WTC11 (cell line): ENCODE data around the gene LBH. TPM values are rescaled to one million over a fixed set of nuclear protein-coding genes. Genes with fewer than 3 reads are reported as not detected.

ENCODE experiments used
- ATAC-seq: fragments of 200-7000 bp; cut with Tn5 transposase; 2 replicates; pipeline ENCODE4 v1.10.0; 2021; ENCODE audit warnings: mild to moderate bottlenecking, moderate library complexity
- CTCF ChIA-PET: fragments of 300-600 bp; sonication (Branson Sonifier 250); formaldehyde crosslinking; loops from one replicate; lab custom pipeline; 2021; ENCODE audit warnings: antibody characterized with exemption; lab: Charles Lee
- POLR2A ChIA-PET: fragments of 350-600 bp; sonication (Branson Sonifier 250); formaldehyde crosslinking; loops from one replicate; lab custom pipeline; 2021; ENCODE audit warnings: antibody characterized with exemption; lab: Charles Lee
- DNase-seq: peaks from one replicate; pipeline ENCODE4 v3.0.0; 2021; ENCODE audit warnings: low spot score
- H3K27ac Mint-ChIP-seq: 2 replicates; pipeline ENCODE4 v1.8.0; 2021; ENCODE audit warnings: mixed read lengths
- H3K27me3 Mint-ChIP-seq: 2 replicates; pipeline ENCODE4 v1.8.0; 2021; ENCODE audit warnings: low read depth, mild to moderate bottlenecking, moderate library complexity, mixed read lengths
- H3K36me3 Mint-ChIP-seq: 2 replicates; pipeline ENCODE4 v1.8.0; 2021; ENCODE audit warnings: mixed read lengths
- H3K4me1 Mint-ChIP-seq: 2 replicates; pipeline ENCODE4 v1.8.0; 2022; ENCODE audit warnings: mixed read lengths
- H3K4me3 Mint-ChIP-seq: 2 replicates; pipeline ENCODE4 v1.8.0; 2021; ENCODE audit warnings: mild to moderate bottlenecking, moderate library complexity, mixed read lengths
- H3K9me3 Mint-ChIP-seq: 2 replicates; pipeline ENCODE4 v1.8.0; 2021; ENCODE audit warnings: mixed read lengths
- AR ChIP-seq: fragments of 250-450 bp; sonication (Bioruptor Pico); IDR thresholded peaks from 2 replicates; pipeline ENCODE4 v1.9.0; 2021; ENCODE audit warnings: mild to moderate bottlenecking
- ATF6 ChIP-seq: sonication (generic); formaldehyde crosslinking; IDR thresholded peaks from 2 replicates; pipeline ENCODE4 v1.8.1; 2023; ENCODE audit warnings: mild to moderate bottlenecking, missing genetic modification reagents
- CREB1 ChIP-seq: sonication (generic); formaldehyde crosslinking; IDR thresholded peaks from 2 replicates; pipeline ENCODE4 v1.8.0; 2023; ENCODE audit warnings: mild to moderate bottlenecking, missing genetic modification reagents
- E2F1 ChIP-seq: sonication (generic); formaldehyde crosslinking; IDR thresholded peaks from 2 replicates; pipeline ENCODE4 v1.8.0; 2022; ENCODE audit warnings: mild to moderate bottlenecking, missing genetic modification reagents
- E2F5 ChIP-seq: sonication (generic); formaldehyde crosslinking; IDR thresholded peaks from 2 replicates; pipeline ENCODE4 v1.8.1; 2022; ENCODE audit warnings: mild to moderate bottlenecking, moderate library complexity, missing genetic modification reagents
- ETV6 ChIP-seq: sonication (generic); formaldehyde crosslinking; IDR thresholded peaks from 2 replicates; pipeline ENCODE4 v1.8.1; 2022; ENCODE audit warnings: mild to moderate bottlenecking, missing genetic modification reagents
- FOXP4 ChIP-seq: sonication (generic); formaldehyde crosslinking; IDR thresholded peaks from 2 replicates; pipeline ENCODE4 v1.8.0; 2022; ENCODE audit warnings: mild to moderate bottlenecking, missing genetic modification reagents
- KAT7 ChIP-seq: sonication (generic); formaldehyde crosslinking; IDR thresholded peaks from 2 replicates; pipeline ENCODE4 v1.8.1; 2023; ENCODE audit warnings: missing genetic modification reagents, mild to moderate bottlenecking, borderline replicate concordance
- MXD4 ChIP-seq: fragments of 250-450 bp; sonication (Bioruptor Pico); IDR thresholded peaks from 2 replicates; pipeline ENCODE4 v1.8.0; 2021; ENCODE audit warnings: mild to moderate bottlenecking, moderate library complexity, borderline replicate concordance
- NFE2L1 ChIP-seq: sonication (generic); formaldehyde crosslinking; IDR thresholded peaks from 2 replicates; pipeline ENCODE4 v1.8.1; 2023; ENCODE audit warnings: missing genetic modification reagents
- NR3C1 ChIP-seq: sonication (generic); formaldehyde crosslinking; conservative IDR thresholded peaks from 2 replicates; pipeline ENCODE4 v1.8.1; 2023; ENCODE audit warnings: low read depth, mild to moderate bottlenecking, missing genetic modification reagents
- PREB ChIP-seq: sonication (generic); formaldehyde crosslinking; IDR thresholded peaks from 2 replicates; pipeline ENCODE4 v1.8.1; 2022; ENCODE audit warnings: mild to moderate bottlenecking, missing genetic modification reagents, moderate library complexity, borderline replicate concordance
- SMAD3 ChIP-seq: sonication (generic); formaldehyde crosslinking; IDR thresholded peaks from 2 replicates; pipeline ENCODE4 v1.8.0; 2022; ENCODE audit warnings: missing genetic modification reagents, mild to moderate bottlenecking, borderline replicate concordance
- SP1 ChIP-seq: sonication (generic); formaldehyde crosslinking; conservative IDR thresholded peaks from 2 replicates; pipeline ENCODE4 v1.8.1; 2022; ENCODE audit warnings: missing genetic modification reagents
- ZMAT4 ChIP-seq: fragments of 250-450 bp; sonication (Bioruptor Pico); IDR thresholded peaks from 2 replicates; pipeline ENCODE4 v1.9.0; 2021; ENCODE audit warnings: mild to moderate bottlenecking
- ZNF121 ChIP-seq: sonication (generic); formaldehyde crosslinking; IDR thresholded peaks from 2 replicates; pipeline ENCODE4 v1.8.0; 2023; ENCODE audit warnings: missing genetic modification reagents
- ZNF423 ChIP-seq: fragments of 250-450 bp; sonication (Bioruptor Pico); IDR thresholded peaks from 2 replicates; pipeline ENCODE4 v2.1.2; 2022; ENCODE audit warnings: mild to moderate bottlenecking, moderate library complexity
- ZNF532 ChIP-seq: fragments of 250-450 bp; sonication (Bioruptor Pico); IDR thresholded peaks from 2 replicates; pipeline ENCODE4 v1.9.0; 2021; ENCODE audit warnings: mild to moderate bottlenecking, borderline replicate concordance
- total RNA-seq: library from RNA; stranded (reverse); gene quantifications from 3 replicates; pipeline ENCODE4 v1.2.3, GENCODE V29; 2021

Gene LBH
- total RNA-seq, 1 experiment from 2014 or later: 47.3 TPM

- Mint-ChIP-seq H3K9me3 (peaks cover 7% of the 10 kb centered on the region; the same call in 1 of the 2 replicates), H3K27me3 (peaks cover 18% of the 10 kb centered on the region), H3K4me1 (peaks cover 39% of the 10 kb centered on the region), H3K36me3 (no peaks in the 10 kb centered on the region), H3K27ac (no peak overlapping the region), H3K4me3 (peak overlapping the region; percentile 22; the same call in 1 of the 2 replicates)
- TF ChIP-seq NFE2L1 (CRISPR knock-in tag) (no peak), AR (CRISPR knock-in tag) (no peak), KAT7 (CRISPR knock-in tag) (no peak), PREB (no peak)
- ATAC-seq (no peak; the same call in 1 of the 2 replicates), DNase-seq (no peak)
- ChIA-PET POLR2A (interaction anchor here (2.0 kb wide), 1 partner anchor 10 kb away, joined by 4 read pairs; no protein-coding TSS in a partner anchor), CTCF (interaction anchor here (0.8 to 1.9 kb wide), 7 partner anchors 10 to 411 kb away, joined by 3 to 6 read pairs (median 4); no protein-coding TSS in a partner anchor)
Measured at GRCh38 chr2:30300456-30301221, 69.3 kb downstream of the LBH start.

- peak; percentile 26 for DNase-seq
- ATAC-seq: peak; percentile 81
- H3K4me3 Mint-ChIP-seq: no peak overlapping the region
- peaks cover 18% of the 10 kb centered on the region for H3K27me3 Mint-ChIP-seq
- H3K27ac Mint-ChIP-seq: peak overlapping the region; percentile 49; the same call in 1 of the 2 replicates
- peaks cover 7% of the 10 kb centered on the region; the same call in 1 of the 2 replicates for H3K9me3 Mint-ChIP-seq
- peaks cover 39% of the 10 kb centered on the region for H3K4me1 Mint-ChIP-seq
- CTCF ChIA-PET: interaction anchor here (0.8 to 1.9 kb wide), 7 partner anchors 9 to 410 kb away, joined by 3 to 6 read pairs (median 4); no protein-coding TSS in a partner anchor
- POLR2A ChIA-PET: interaction anchor here (2.0 kb wide), 1 partner anchor 11 kb away, joined by 4 read pairs; no protein-coding TSS in a partner anchor
- no peaks in the 10 kb centered on the region for H3K36me3 Mint-ChIP-seq
- TF ChIP-seq ZNF423 (CRISPR knock-in tag): peak; percentile 50; the same call in 1 of the 2 replicates
- no peak for TF ChIP-seq ETV6 (CRISPR knock-in tag)
- no peak for TF ChIP-seq E2F1 (CRISPR knock-in tag)
- no peak for TF ChIP-seq MXD4
- no peak for TF ChIP-seq ZMAT4 (CRISPR knock-in tag)
- TF ChIP-seq SMAD3 (CRISPR knock-in tag): no peak
- no peak for TF ChIP-seq CREB1 (CRISPR knock-in tag)
- no peak for TF ChIP-seq ATF6 (CRISPR knock-in tag)
- TF ChIP-seq ZNF532 (CRISPR knock-in tag): no peak
- TF ChIP-seq ZNF121 (CRISPR knock-in tag): no peak
- TF ChIP-seq SP1 (CRISPR knock-in tag): no peak
- no peak for TF ChIP-seq NR3C1 (CRISPR knock-in tag)
- peak; percentile 86; the same call in 1 of the 2 replicates for TF ChIP-seq FOXP4
- no peak for TF ChIP-seq E2F5 (CRISPR knock-in tag)
Measured at GRCh38 chr2:30301551-30301950, 70.2 kb downstream of the LBH start.
